MCF 10A (cell line): Measurements from ENCODE around the gene SIGLEC12. TPM values are rescaled to one million over a fixed set of nuclear protein-coding genes. Genes with fewer than 3 reads are reported as not detected.

Source experiments
- BruUV-seq: library from RNA; stranded (reverse); fragments of 400-500 nt; replicated peaks from 2 replicates; lab custom pipeline; 2021; lab: Mats Ljungman, UMichigan
- CTCF ChIA-PET: fragments of 300-600 bp; sonication (Branson Sonifier 250); formaldehyde crosslinking; extraction: SDS; loops from one replicate; lab custom pipeline; 2021; ENCODE audit warnings: antibody characterized with exemption, inconsistent platforms; lab: Yijun Ruan, JAX
- POLR2A ChIA-PET: fragments of 300-600, 350-650 bp; sonication (Branson Sonifier 250); formaldehyde crosslinking; extraction: SDS; loops from one replicate; lab custom pipeline; 2020; ENCODE audit warnings: antibody characterized with exemption, inconsistent platforms; lab: Yijun Ruan, JAX
- DNase-seq: peaks from one replicate; pipeline ENCODE4 v3.0.0-alpha.2; 2018; ENCODE audit not compliant: unreplicated experiment
- H3K27ac Mint-ChIP-seq: one replicate; pipeline ENCODE4 v1.8.0; 2022; ENCODE audit warnings: mild to moderate bottlenecking, low read depth, mixed read lengths; ENCODE audit not compliant: unreplicated experiment
- H3K27me3 Mint-ChIP-seq: one replicate; pipeline ENCODE4 v1.8.0; 2022; ENCODE audit warnings: mixed read lengths; ENCODE audit not compliant: insufficient read depth, unreplicated experiment
- H3K36me3 Mint-ChIP-seq: one replicate; pipeline ENCODE4 v1.8.0; 2022; ENCODE audit warnings: mild to moderate bottlenecking, moderate library complexity, mixed read lengths; ENCODE audit not compliant: insufficient read depth, unreplicated experiment
- H3K4me1 Mint-ChIP-seq: one replicate; pipeline ENCODE4 v1.8.0; 2022; ENCODE audit warnings: mixed read lengths; ENCODE audit not compliant: insufficient read depth, unreplicated experiment
- H3K4me3 Mint-ChIP-seq: one replicate; pipeline ENCODE4 v1.8.0; 2022; ENCODE audit warnings: mild to moderate bottlenecking, moderate library complexity, mixed read lengths; ENCODE audit not compliant: unreplicated experiment
- H3K9me3 Mint-ChIP-seq: one replicate; pipeline ENCODE4 v1.8.0; 2022; ENCODE audit warnings: mixed read lengths; ENCODE audit not compliant: unreplicated experiment
- CTCF ChIP-seq: fragments of 200-600 bp; IDR thresholded peaks from one replicate; pipeline ENCODE4 v1.8.0; 2022; ENCODE audit warnings: antibody characterized with exemption, mild to moderate bottlenecking; ENCODE audit not compliant: unreplicated experiment
- intact Hi-C: fragments of 100-400 bp; cut with micrococcal nuclease; formaldehyde crosslinking; loops from 2 replicates; pipeline ENCODE4 v1.14.1; 2022
- total RNA-seq: library from RNA; stranded (reverse); gene quantifications from 2 replicates; pipeline ENCODE4 v1.2.3, GENCODE V29; 2022

SIGLEC12 gene
- total RNA-seq, 1 experiment from 2014 or later = not detected

GRCh38 chr19:51461723-51462161 lies 39.9 kb downstream of the SIGLEC12 start:
- Mint-ChIP-seq H3K36me3 (no peaks in the 10 kb centered on the region), H3K27me3 (no peaks in the 10 kb centered on the region), H3K4me3 (no peak overlapping the region), H3K9me3 (peaks cover 3% of the 10 kb centered on the region), H3K27ac (no peak overlapping the region), H3K4me1 (no peaks in the 10 kb centered on the region)
- BruUV-seq = no TSS peak
- POLR2A ChIA-PET = no interaction called here
- DNase-seq = no peak
- no peak for TF ChIP-seq CTCF
- CTCF ChIA-PET = interaction anchor here (0.6 to 2.0 kb wide), 4 partner anchors 8 to 196 kb away, joined by 3 to 14 read pairs (median 7); no protein-coding TSS in a partner anchor
- intact Hi-C loops = no loop called here

DNA sequence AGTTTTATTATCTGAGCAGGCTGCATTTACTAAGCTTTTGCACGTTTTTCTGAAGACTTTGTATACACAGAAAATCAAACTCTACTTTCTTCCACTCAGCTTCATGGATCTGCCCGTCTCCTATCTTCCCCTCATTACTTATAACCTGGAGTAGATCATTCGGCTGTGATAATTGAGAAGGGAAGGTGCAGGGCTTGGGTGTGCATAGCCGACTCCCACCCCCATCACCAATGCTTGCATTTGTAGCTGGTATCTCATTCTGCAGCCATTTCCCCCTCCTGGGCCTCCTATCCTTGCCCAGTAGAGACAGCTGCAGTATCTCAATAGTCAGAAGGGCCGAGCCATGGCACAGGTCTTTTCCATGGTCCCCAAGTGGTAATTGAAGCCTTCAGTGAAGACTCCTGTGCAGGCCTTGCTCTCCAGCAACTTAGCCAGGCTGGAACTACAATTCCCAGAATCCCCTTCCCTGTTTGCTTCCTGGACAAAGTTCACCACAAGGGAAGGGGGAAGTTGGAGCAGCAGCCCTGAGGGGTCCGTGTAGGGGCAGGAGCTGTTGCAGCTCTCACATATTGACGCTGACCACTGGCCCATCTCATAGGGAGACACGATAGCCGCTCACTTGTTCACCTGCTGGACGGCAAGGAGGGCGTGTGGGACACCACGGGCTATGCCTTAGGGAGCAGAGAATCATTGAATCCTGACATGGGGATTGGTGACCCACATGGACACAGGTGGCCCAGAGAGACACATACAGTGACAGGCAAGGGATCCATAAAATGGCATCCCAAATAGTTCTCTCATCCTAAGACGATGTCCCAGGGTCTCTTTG lies 41.2 kb downstream of the SIGLEC12 start:
- BruUV-seq = no TSS peak
- Mint-ChIP-seq H3K27ac (no peak overlapping the region), H3K4me1 (no peaks in the 10 kb centered on the region), H3K36me3 (no peaks in the 10 kb centered on the region), H3K27me3 (no peaks in the 10 kb centered on the region), H3K4me3 (peak overlapping the region; percentile 10), H3K9me3 (peaks cover 7% of the 10 kb centered on the region)
- CTCF ChIA-PET = interaction anchor here (0.7 to 1.9 kb wide), 4 partner anchors 13 to 201 kb away, joined by 3 to 10 read pairs (median 4); no protein-coding TSS in a partner anchor
- no peak for DNase-seq
- no peak for TF ChIP-seq CTCF
- intact Hi-C loops = no loop called here
- POLR2A ChIA-PET = no interaction called here

DNA sequence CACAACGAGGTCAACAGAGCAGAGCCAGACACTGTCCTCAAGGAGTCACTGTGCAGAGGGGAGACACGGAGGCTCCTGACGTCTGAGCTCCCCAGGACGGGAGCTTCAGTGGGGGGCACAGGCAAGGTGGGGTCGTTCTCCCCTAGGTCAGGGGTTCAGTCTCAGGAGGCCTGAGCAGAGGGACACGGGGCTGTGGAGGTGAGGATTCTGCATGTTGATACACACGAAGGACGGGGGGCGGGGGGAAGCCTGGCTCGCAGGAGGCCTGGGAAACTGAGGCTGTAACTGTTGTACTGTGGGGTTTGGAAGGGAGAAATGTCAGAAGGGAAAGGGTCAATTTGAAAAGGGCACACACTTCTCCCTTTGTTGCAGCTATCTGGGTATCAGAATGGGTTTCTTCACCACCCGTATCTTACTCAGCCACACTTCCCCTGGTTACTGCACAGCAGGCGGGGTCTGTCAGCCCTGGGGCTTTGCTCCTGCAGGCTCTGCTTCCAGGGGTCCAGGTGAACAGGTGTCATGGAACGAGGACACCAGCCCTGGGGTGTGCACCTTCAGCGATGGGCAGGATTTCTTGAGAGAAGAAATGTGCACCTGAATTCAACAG lies 42.6 kb downstream of the SIGLEC12 start:
- POLR2A ChIA-PET = interaction anchor here (0.7 kb wide), 1 partner anchor 1465 kb away, joined by 3 read pairs; no protein-coding TSS in a partner anchor
- CTCF ChIA-PET = no interaction called here
- intact Hi-C loops = no loop called here
- Mint-ChIP-seq H3K4me3 (no peak overlapping the region), H3K36me3 (no peaks in the 10 kb centered on the region), H3K4me1 (no peaks in the 10 kb centered on the region), H3K9me3 (peaks cover 7% of the 10 kb centered on the region), H3K27me3 (no peaks in the 10 kb centered on the region), H3K27ac (no peak overlapping the region)
- DNase-seq = no peak
- BruUV-seq = no TSS peak
- no peak for TF ChIP-seq CTCF

GRCh38 chr19:51458051-51458645 lies 43.5 kb downstream of the SIGLEC12 start, which contains the start of gene SIGLEC8:
SIGLEC8 (minus strand) TSS chr19:51458454; CDS start chr19:51458387, 67 bp downstream.
- ChIA-PET POLR2A (no interaction called here), CTCF (interaction anchor here (0.5 kb wide), 1 partner anchor 10 kb away, joined by 3 read pairs; no protein-coding TSS in a partner anchor)
- no peaks in the 10 kb centered on the region for H3K36me3 Mint-ChIP-seq
- no TSS peak for BruUV-seq
- H3K27me3 Mint-ChIP-seq = no peaks in the 10 kb centered on the region
- no peak within 1 kb of the TSS for H3K4me3 Mint-ChIP-seq
- H3K4me1 Mint-ChIP-seq = no peaks in the 10 kb centered on the region
- TF ChIP-seq CTCF = no peak
- no peak within 1 kb of the TSS for H3K27ac Mint-ChIP-seq
- intact Hi-C loops = no loop called here
- no peak for DNase-seq
- peaks cover 14% of the 10 kb centered on the region for H3K9me3 Mint-ChIP-seq
